AG10803 (cell line): ENCODE results near the gene HOXA7.

Experiments used
- DNase-seq: peaks from one replicate; pipeline ENCODE4 v3.0.0; 2010; ENCODE audit warnings: low read depth
- H3K4me3 ChIP-seq: 2 replicates; pipeline ENCODE4 v1.5.1; 2011; ENCODE audit warnings: mild to moderate bottlenecking, low read length, control low read depth
- TF ChIP-seq, protein P1 (sequence below): conservative IDR thresholded peaks from 2 replicates; pipeline ENCODE4 v1.5.1; 2011; ENCODE audit warnings: mild to moderate bottlenecking, low read length, control low read depth, inconsistent platforms

Gene HOXA7

DNA sequence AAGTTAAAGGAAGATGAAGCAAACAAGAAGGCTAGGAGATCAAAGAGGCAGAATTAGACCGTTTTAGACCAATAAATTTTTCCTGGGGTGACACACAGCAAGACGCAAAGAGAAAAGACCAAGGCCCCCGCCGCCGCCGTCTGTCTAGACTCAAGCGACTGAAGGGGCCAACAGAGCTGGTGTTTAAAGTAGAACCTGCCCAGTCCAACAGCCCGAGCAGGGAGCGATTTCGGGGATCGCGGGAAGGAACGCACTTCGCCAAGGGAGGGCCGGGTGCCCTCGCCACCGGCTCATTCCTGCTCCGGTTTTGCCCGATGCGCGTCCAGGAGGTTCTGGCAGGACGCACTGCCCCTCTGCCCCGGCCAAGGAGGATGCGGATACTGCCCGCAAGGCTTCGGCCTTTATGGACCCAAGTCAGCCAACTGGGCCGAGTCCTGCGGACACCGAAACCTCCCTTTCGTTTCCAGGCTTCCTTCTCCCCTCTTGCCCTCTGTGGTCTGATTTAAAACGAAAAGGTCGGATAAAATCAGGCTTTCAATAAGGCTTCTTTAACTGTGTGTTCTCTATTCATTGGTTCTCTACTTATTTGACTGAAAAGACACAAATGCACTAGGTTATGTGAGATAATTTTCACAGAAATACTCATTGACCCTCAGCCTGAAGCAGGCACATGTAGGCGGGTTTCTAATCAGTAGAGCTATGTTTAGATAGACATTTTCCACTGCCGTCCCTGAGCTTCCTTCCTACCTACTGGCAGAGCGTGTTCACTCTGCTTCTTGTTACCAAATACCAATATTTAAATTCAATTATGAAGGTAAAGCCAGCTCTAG is 2.2 kb upstream of the HOXA7 start:
- no peak for DNase-seq
- H3K4me3 ChIP-seq: no peak overlapping the region
- TF ChIP-seq, protein P1, sequence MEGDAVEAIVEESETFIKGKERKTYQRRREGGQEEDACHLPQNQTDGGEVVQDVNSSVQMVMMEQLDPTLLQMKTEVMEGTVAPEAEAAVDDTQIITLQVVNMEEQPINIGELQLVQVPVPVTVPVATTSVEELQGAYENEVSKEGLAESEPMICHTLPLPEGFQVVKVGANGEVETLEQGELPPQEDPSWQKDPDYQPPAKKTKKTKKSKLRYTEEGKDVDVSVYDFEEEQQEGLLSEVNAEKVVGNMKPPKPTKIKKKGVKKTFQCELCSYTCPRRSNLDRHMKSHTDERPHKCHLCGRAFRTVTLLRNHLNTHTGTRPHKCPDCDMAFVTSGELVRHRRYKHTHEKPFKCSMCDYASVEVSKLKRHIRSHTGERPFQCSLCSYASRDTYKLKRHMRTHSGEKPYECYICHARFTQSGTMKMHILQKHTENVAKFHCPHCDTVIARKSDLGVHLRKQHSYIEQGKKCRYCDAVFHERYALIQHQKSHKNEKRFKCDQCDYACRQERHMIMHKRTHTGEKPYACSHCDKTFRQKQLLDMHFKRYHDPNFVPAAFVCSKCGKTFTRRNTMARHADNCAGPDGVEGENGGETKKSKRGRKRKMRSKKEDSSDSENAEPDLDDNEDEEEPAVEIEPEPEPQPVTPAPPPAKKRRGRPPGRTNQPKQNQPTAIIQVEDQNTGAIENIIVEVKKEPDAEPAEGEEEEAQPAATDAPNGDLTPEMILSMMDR: no peak

DNA sequence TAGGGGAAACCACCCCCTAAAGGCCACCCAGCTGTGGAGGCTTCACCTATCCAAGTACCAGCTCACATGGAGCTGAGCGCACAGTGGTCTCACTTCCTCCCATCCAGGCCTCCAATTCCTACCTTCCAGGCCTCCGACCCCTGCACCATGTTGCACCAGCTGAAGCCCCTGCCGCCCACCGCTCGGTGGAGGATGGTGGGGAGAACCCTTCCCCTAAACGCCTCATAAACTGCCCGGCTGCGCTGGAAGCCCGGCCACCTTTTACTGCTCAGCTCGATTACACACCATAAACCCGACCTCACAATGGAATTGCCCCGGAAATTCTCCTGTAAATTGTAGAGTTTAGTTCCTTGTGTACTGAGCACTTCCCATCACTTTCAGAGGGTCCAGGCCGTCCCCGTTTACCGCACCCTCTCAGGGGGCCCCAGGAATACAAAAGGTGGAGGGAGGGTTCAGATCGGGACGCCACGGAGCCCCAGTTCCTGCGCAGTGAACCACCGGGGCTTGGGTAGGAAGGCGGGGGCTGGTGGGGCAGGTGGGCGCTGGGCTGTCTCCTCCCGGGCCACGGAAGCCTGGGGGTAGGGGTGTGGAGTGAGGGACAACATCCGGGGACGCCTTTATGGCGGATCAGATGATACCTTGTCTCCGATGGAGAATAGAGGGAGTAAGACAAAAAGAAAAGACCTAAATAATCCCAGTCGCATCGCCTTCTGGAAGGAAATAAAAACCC is 1.4 kb upstream of the HOXA7 start:
- TF ChIP-seq, protein P1: no peak

DNA sequence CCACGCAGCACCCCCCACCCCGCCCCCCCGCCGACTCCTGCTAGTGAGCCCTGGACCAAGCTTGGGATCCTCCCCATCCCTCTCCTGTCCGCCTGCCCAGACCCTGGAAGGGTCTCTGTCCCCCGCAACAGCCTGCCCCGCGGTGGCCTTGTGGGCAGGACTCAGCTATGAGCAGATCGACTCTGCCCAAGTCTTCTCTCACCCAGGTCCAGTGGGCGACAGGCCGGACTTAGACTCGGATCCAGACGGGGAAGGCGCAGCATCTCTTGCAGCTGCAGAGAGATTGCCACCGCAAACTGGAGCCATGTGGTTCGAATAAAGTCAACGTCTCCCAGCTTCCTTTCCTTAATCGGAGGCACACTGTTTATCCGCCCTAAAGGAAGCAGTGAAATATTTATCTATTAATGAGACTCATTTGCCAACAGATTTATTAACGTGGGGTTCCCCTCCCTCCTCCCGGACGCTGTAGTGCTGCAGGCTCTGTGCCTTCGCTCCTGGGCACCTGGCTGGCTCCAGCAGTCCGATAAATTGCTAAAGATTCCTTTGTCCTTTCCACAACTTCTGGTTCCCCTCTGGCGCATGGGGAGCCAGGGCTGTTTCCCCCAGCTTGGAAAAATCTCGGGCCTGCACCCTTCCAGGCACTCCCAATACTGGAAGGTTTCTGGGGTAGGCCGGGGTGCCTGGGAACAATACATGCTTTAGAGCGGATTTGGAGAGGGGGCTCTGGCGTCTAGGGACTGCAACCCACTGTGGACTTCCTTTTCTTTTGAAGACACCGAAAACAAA is 634 bp upstream of the HOXA7 start:
- DNase-seq: peak; percentile 44
- peak overlapping the region; percentile 77 for H3K4me3 ChIP-seq
- TF ChIP-seq, protein P1: no peak

More for the DNA sequence above, 1.4 kb upstream of the HOXA7 start:
- DNase-seq: no peak
- H3K4me3 ChIP-seq: no peak overlapping the region

DNA sequence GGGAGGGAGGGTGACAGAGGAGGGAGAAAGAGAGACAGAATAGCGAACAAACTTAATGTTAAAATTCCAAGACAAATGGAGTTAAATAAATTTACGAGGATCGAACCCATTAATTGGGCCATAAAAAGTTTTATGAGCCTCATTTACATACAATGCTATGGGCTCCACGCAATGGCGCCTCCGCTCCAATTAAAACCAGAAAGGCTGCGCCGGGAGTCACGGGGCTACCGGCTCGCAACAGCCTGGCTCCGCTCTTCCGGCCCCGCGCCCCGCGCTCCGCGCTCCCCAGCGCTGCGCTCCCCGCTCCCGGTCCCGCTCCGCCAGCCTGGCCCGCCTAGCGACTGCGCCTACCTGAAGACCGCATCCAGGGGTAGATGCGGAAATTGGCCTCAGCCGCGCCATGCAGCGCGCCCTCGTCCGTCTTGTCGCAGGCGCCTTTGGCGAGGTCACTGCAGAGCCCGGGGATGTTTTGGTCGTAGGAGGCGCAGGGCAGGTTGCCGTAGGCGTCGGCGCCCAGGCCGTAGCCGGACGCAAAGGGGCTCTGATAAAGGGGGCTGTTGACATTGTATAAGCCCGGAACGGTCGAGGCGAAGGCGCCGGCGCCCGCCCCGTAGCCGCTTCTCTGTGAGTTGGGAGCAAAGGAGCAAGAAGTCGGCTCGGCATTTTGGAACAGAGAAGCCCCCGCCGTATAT is 513 bp downstream of the HOXA7 start:
- H3K4me3 ChIP-seq: peak overlapping the region; percentile 77
- DNase-seq: peak; percentile 45
- TF ChIP-seq, protein P1: no peak; the same call in 1 of the 2 replicates

DNA sequence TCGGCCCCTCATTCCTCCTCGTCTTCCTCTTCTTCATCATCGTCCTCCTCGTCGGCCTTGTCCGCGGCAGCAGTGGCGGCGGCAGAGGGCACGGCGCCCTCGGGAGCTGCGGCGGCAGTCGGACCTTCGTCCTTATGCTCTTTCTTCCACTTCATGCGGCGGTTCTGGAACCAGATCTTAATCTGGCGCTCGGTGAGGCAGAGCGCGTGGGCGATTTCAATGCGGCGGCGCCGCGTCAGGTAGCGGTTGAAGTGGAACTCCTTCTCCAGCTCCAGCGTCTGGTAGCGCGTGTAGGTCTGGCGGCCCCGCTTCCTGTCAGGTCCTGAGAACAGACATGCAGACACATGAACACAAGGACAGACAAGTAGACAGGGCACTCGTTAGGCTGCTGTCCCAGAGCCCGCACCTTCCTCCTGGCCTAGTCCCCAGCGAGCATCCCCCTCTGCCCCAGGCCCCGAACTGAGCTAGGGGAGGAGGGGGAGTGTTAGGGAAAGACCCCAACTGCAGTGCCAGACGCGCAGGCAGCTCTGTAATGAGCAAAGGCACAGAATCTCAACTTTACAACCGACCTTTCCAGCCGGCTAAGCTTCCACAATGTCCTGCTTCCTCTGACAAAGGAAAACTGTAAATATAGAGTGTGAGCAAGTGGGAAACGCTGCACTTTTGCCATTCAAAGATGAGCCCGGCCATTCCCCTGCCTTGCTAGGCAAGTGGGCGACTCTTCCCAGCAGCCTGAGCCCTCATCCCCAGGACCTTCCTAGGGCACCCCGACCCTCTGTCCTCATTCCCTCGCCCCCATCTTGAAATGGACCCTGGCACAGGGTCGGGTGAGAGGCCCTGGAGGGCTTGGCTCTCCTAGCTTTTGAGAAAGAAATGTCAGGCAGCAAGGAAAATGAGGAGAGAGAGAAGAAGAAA is 1.3 kb downstream of the HOXA7 start:
- TF ChIP-seq, protein P1: no peak

DNA sequence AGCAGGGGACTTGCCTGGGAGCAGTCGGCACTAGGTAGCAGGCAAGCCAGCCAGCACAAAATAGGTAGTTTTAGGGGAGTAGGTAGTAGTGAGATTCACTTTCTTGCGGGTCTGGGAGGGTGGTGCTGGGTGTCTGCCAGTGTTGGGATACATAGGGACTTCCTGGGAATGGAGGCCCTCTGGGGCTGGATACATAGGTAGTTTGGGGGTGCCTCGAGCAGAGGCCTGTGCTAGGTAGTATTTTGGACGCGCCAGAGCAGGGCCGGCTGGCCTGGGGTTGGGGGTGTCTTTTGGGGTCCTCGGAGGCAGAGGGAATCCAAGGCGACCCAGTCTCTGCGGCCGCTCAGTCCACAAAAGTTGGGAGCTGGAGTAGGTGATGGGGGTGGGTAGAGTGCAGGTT is 2.1 kb downstream of the HOXA7 start:
- no peak overlapping the region for H3K4me3 ChIP-seq
- TF ChIP-seq, protein P1: no peak
- DNase-seq: no peak

More for the DNA sequence above, 1.3 kb downstream of the HOXA7 start:
- peak overlapping the region; percentile 77 for H3K4me3 ChIP-seq
- DNase-seq: no peak
